HepG2 (cell line): Measurements from ENCODE around the gene OR6B1.

Experiments
- ETV5 ChIP-seq: IDR thresholded peaks from 2 replicates; pipeline ENCODE4 v1.6.1; 2018; ENCODE audit warnings: missing biosample characterization, missing genetic modification reagents, inconsistent platforms, borderline replicate concordance
- MEIS2 ChIP-seq: sonication (generic); formaldehyde crosslinking; IDR thresholded peaks from 2 replicates; pipeline ENCODE4 v1.9.0; 2021; ENCODE audit warnings: mild to moderate bottlenecking, missing genetic modification reagents
- MIXL1 ChIP-seq: IDR thresholded peaks from 2 replicates; pipeline ENCODE4 v1.6.1; 2016
- SP4 ChIP-seq: sonication (generic); formaldehyde crosslinking; IDR thresholded peaks from 2 replicates; pipeline ENCODE4 v1.8.1; 2023; ENCODE audit warnings: mild to moderate bottlenecking, missing genetic modification reagents
- TAF1 ChIP-seq: sonication (generic); formaldehyde crosslinking; IDR thresholded peaks from 2 replicates; pipeline ENCODE4 v1.4.0; 2020; ENCODE audit warnings: missing genetic modification reagents
- ZFP36L2 ChIP-seq: sonication (generic); formaldehyde crosslinking; IDR thresholded peaks from 2 replicates; pipeline ENCODE4 v1.4.0; 2020; ENCODE audit warnings: missing genetic modification reagents
- ZNF282 ChIP-seq: fragments of 450-650 bp; IDR thresholded peaks from 2 replicates; pipeline ENCODE4 v1.6.1; 2018; ENCODE audit not compliant: partially characterized antibody
- ZNF776 ChIP-seq: sonication (generic); formaldehyde crosslinking; IDR thresholded peaks from 2 replicates; pipeline ENCODE4 v1.4.0; 2020; ENCODE audit warnings: mild to moderate bottlenecking, missing genetic modification reagents
- ZSCAN25 ChIP-seq: sonication (generic); formaldehyde crosslinking; IDR thresholded peaks from 2 replicates; pipeline ENCODE4 v1.8.0; 2022; ENCODE audit warnings: mild to moderate bottlenecking, missing genetic modification reagents
- TF ChIP-seq, protein P1 (sequence below): sonication (generic); formaldehyde crosslinking; IDR thresholded peaks from 2 replicates; pipeline ENCODE4 v1.5.0; 2020; ENCODE audit warnings: mild to moderate bottlenecking, missing genetic modification reagents, moderate library complexity
- TF ChIP-seq, protein P2 (sequence below), 2 experiments: sonication (generic) in 1 of 2; formaldehyde crosslinking in 1 of 2; IDR thresholded peaks; 2 replicates each; pipeline versions ENCODE4 v1.5.1 to v1.6.1; 2011 to 2020; ENCODE audit warnings: borderline replicate concordance in 1 of 2, low read depth in 1 of 2, low read length in 1 of 2, mild to moderate bottlenecking in 1 of 2, missing genetic modification reagents in 1 of 2, moderate library complexity in 1 of 2

DNA sequence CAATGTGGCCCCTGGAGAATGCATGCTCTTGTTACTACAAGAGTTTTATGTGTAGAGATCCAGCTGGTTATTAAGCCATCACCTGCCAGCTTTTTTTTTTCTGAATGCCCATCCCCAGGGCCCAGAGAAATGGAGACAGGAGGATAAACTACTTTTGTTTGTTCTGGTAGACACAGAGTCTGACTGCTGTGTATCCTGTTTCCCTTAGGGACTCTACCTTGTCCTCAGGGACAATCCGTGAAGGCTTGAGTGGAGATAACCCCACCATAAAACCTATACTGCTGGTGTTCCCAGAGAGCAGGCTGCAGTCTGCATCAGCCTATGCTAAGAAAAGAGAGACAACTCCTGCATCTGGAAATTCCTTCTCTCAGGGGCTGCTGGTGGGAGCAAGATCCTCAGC lies 48.5 kb downstream of the OR6B1 start, which contains the start of gene OR2A5:
- TF ChIP-seq TAF1 (CRISPR knock-in tag) (no peak), ZSCAN25 (CRISPR knock-in tag) (no peak), MIXL1 (CRISPR knock-in tag) (no peak), ZNF776 (CRISPR knock-in tag) (no peak), MEIS2 (CRISPR knock-in tag) (no peak), ZFP36L2 (CRISPR knock-in tag) (no peak), ETV5 (CRISPR knock-in tag) (no peak), SP4 (no peak), ZNF282 (no peak)
- TF ChIP-seq, protein P1, sequence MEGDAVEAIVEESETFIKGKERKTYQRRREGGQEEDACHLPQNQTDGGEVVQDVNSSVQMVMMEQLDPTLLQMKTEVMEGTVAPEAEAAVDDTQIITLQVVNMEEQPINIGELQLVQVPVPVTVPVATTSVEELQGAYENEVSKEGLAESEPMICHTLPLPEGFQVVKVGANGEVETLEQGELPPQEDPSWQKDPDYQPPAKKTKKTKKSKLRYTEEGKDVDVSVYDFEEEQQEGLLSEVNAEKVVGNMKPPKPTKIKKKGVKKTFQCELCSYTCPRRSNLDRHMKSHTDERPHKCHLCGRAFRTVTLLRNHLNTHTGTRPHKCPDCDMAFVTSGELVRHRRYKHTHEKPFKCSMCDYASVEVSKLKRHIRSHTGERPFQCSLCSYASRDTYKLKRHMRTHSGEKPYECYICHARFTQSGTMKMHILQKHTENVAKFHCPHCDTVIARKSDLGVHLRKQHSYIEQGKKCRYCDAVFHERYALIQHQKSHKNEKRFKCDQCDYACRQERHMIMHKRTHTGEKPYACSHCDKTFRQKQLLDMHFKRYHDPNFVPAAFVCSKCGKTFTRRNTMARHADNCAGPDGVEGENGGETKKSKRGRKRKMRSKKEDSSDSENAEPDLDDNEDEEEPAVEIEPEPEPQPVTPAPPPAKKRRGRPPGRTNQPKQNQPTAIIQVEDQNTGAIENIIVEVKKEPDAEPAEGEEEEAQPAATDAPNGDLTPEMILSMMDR (CRISPR knock-in tag) = no peak
- TF ChIP-seq, protein P2, sequence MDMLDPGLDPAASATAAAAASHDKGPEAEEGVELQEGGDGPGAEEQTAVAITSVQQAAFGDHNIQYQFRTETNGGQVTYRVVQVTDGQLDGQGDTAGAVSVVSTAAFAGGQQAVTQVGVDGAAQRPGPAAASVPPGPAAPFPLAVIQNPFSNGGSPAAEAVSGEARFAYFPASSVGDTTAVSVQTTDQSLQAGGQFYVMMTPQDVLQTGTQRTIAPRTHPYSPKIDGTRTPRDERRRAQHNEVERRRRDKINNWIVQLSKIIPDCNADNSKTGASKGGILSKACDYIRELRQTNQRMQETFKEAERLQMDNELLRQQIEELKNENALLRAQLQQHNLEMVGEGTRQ (IDR thresholded peaks at IDR 0.05; ENCODE audit: low read depth, low read length) = no peak
- TF ChIP-seq, protein P2 (CRISPR knock-in tag; IDR thresholded peaks at IDR 0.05; ENCODE audit: borderline replicate concordance) = no peak
